Body of pancreas (tissue), 4 donors: ENCODE measurements around the gene WASL. TPM values are rescaled to one million over a fixed set of nuclear protein-coding genes. Genes with fewer than 3 reads are reported as not detected.

ENCODE experiments used
- ATAC-seq: fragments of 150-250 bp; one replicate; pipeline ENCODE4 v1.9.1; 2016
- DNase-seq, 4 donors: peaks; one replicate each; pipeline ENCODE4 v3.0.0-alpha.2; 2019
- H3K27ac ChIP-seq, 4 donors: fragments of 200-600 bp; sonication (generic); 1 replicate in 3 of 4; 2 replicates in 1 of 4; pipeline versions ENCODE4 v1.5.1 to v1.6.1; 2016 to 2019; ENCODE audit warnings: mild to moderate bottlenecking in 1 of 4, mixed read lengths in 1 of 4, moderate library complexity in 1 of 4
- H3K27me3 ChIP-seq, 2 donors: fragments of 200-600 bp; sonication (generic); one replicate each; pipeline ENCODE4 v1.6.0; 2016; ENCODE audit warnings: mild to moderate bottlenecking in 1 of 2
- H3K36me3 ChIP-seq, 2 donors: fragments of 200-600 bp; sonication (generic); replicated peaks in 1 of 2; 2 replicates each; pipeline ENCODE4 v1.5.1; 2016; ENCODE audit warnings: low read depth in 2 of 2; ENCODE audit not compliant: insufficient read depth in 1 of 2
- H3K4me1 ChIP-seq: fragments of 200-600 bp; sonication (generic); one replicate; pipeline ENCODE4 v1.6.0; 2016
- H3K4me3 ChIP-seq, 2 donors: fragments of 200-600 bp; sonication (generic); 1 replicate in 1 of 2; 2 replicates in 1 of 2; pipeline ENCODE4 v1.5.1; 2016 to 2019
- H3K9me3 ChIP-seq, 3 donors: fragments of 200-600 bp; sonication (generic); 1 replicate in 2 of 3; 2 replicates in 1 of 3; pipeline ENCODE4 v1.5.1; 2016
- CTCF ChIP-seq, 7 experiments: fragments of 450-650 bp in 4 of 7; fragments of 200-600 bp in 3 of 7; sonication (generic) in 3 of 7; IDR thresholded peaks; one replicate each; pipeline ENCODE4 v1.5.1; 2016 to 2019; ENCODE audit warnings: antibody characterized with exemption in 7 of 7
- POLR2A ChIP-seq, 3 donors: fragments of 450-650 bp; IDR thresholded peaks; one replicate each; pipeline ENCODE4 v1.6.1; 2016; ENCODE audit warnings: antibody characterized with exemption in 3 of 3, mild to moderate bottlenecking in 2 of 3
- WGBS, 2 donors: methylation state at CpG; one replicate each; pipeline ENCODE4 v1.1.5; 2017; 5-methylcytosine and 5-hydroxymethylcytosine counted together
- intact Hi-C: fragments of 100-400 bp; cut with DNase I; formaldehyde crosslinking; loops from one replicate; pipeline ENCODE4 v1.15.1; 2023
- total RNA-seq, 2 donors: library from RNA; depleted of rRNA; stranded (reverse); fragments of >200 nt; gene quantifications; one replicate each; pipeline ENCODE4 v1.1.0, GENCODE V29; 2016

The WASL gene
- total RNA-seq, 2 donors from 2014 or later: 12.9 to 20.5 TPM

DNA sequence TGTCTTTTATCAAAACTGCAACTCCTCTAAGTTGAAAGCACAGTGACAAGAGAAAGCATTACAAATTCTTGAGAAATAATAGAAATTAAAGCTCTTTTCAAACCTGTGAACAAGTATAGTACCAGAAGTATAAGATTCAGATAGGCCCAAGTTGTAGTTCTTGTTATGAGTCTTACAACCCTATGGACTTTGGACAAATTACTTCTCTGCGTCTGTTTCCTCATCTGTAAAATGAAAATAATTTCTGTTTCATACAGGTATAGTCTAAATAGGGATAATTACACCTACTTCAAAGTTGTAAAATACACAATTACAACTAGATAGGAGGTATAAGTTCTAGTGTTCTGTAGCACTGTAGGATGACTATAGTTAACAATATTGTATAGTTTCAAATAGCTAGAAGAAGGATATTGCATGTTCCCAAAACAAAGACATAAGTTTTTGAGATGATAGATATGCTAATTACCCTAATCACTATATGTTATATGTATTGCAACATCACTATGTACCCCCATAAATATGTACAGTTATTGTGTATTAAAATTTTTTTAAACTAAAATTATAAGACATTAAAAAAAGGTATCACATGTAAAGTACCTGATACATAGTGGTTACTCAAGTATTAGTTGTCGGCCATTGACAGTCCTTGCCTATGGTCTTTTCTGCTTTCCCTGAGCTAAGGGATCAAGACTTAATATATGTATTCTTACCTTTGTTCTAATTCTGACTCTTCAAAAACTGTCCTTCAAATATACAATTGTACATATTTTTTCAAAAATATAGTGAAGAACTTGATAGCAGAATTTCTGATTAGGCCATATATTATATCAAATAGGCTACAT is 1.8 kb upstream of the WASL start:
- H3K27me3 ChIP-seq: no peaks in the 10 kb centered on the region
- intact Hi-C loops: no loop called here
- peak overlapping the region in 1 of 4 donors; percentile 99 for H3K27ac ChIP-seq
- H3K36me3 ChIP-seq: no peaks in the 10 kb centered on the region
- no peaks in the 10 kb centered on the region for H3K9me3 ChIP-seq
- H3K4me1 ChIP-seq: peaks cover 45% of the 10 kb centered on the region
- ATAC-seq (no peak), DNase-seq (no peak)
- H3K4me3 ChIP-seq: no peak overlapping the region
- no peak for TF ChIP-seq CTCF (IDR thresholded peaks at IDR 0.05)
- no peak for TF ChIP-seq POLR2A (IDR thresholded peaks at IDR 0.05)
- WGBS, 2 donors: 88 to 89% methylated on average over 2 of the region's 2 CpGs

- no peaks in the 10 kb centered on the region for H3K27me3 ChIP-seq
- peaks cover 56% of the 10 kb centered on the region for H3K4me1 ChIP-seq
- ATAC-seq (peak; percentile 13), DNase-seq (no peak)
- intact Hi-C loops: no loop called here
- TF ChIP-seq POLR2A (IDR thresholded peaks at IDR 0.05): no peak
- TF ChIP-seq CTCF (IDR thresholded peaks at IDR 0.05): peak in 3 of 7 experiments; percentile 26 to 49 (median 44)
- no peaks in the 10 kb centered on the region for H3K9me3 ChIP-seq
- 0 to 1% methylated on average over 10 of the region's 10 CpGs for WGBS, 2 donors
- H3K27ac ChIP-seq: peak overlapping the region; percentile 97 to 99 (median 98)
- peak overlapping the region; percentile 85 for H3K4me3 ChIP-seq
- H3K36me3 ChIP-seq: no peaks in the 10 kb centered on the region
Observed at GRCh38 chr7:123749537-123749857, 694 bp upstream of the WASL start.

GRCh38 chr7:123748171-123748733 is 551 bp downstream of the WASL start:
- 0% methylated on average over 9 to 46 of the region's 46 CpGs for WGBS, 2 donors

GRCh38 chr7:123747620-123748141 is 1.1 kb downstream of the WASL start:
- ATAC-seq: peak; percentile 42
- Histone ChIP-seq H3K27ac (peak overlapping the region; percentile 97 to 99 (median 98)), H3K4me1 (peaks cover 72% of the 10 kb centered on the region), H3K4me3 (peak overlapping the region; percentile 85), H3K36me3 (no peaks in the 10 kb centered on the region), H3K27me3 (no peaks in the 10 kb centered on the region), H3K9me3 (no peaks in the 10 kb centered on the region)
- WGBS, 2 donors: 0% methylated on average over 10 to 12 of the region's 12 CpGs
- DNase-seq: peak; percentile 67 to 85 (median 78)
- intact Hi-C loops: no loop called here
- TF ChIP-seq POLR2A (IDR thresholded peaks at IDR 0.05) (peak; percentile 37 to 84 (median 77)), CTCF (IDR thresholded peaks at IDR 0.05) (no peak)

More at GRCh38 chr7:123748171-123748733, 551 bp downstream of the WASL start:
- peak in 1 of 7 experiments; percentile 19 for TF ChIP-seq CTCF (IDR thresholded peaks at IDR 0.05)
- no peak for TF ChIP-seq POLR2A (IDR thresholded peaks at IDR 0.05)
- peak overlapping the region; percentile 85 for H3K4me3 ChIP-seq
- no peaks in the 10 kb centered on the region for H3K27me3 ChIP-seq
- ATAC-seq (peak; percentile 49), DNase-seq (peak; percentile 46 to 62 (median 50))
- no peaks in the 10 kb centered on the region for H3K9me3 ChIP-seq
- no peaks in the 10 kb centered on the region for H3K36me3 ChIP-seq
- H3K4me1 ChIP-seq: peaks cover 68% of the 10 kb centered on the region
- intact Hi-C loops: no loop called here
- peak overlapping the region; percentile 97 to 99 (median 98) for H3K27ac ChIP-seq
